22Rv1 (cell line): ENCODE data around the gene SELENOT.

Experiments
- CTCF ChIP-seq: fragments of 450-650 bp; IDR thresholded peaks from 2 replicates; pipeline ENCODE4 v1.5.1; 2017; ENCODE audit warnings: mild to moderate bottlenecking
- ZFX ChIP-seq: fragments of 450-650 bp; IDR thresholded peaks from 2 replicates; pipeline ENCODE4 v1.6.1; 2017; ENCODE audit warnings: antibody characterized with exemption, borderline replicate concordance

GRCh38 chr3:150612494-150612893 is 9.4 kb downstream of the SELENOT start:
- TF ChIP-seq CTCF (no peak), ZFX (no peak)
